PC-3 (cell line): ENCODE data around the gene CRACR2B. TPM values are rescaled to one million over a fixed set of nuclear protein-coding genes. Genes with fewer than 3 reads are reported as not detected.

ENCODE experiments used
- ATAC-seq: fragments of 200-7000 bp; cut with Tn5 transposase; 2 replicates; pipeline ENCODE4 v1.9.1; 2020; ENCODE audit warnings: mild to moderate bottlenecking, moderate library complexity
- BruUV-seq: library from RNA; stranded (reverse); fragments of 400-500 nt; replicated peaks from 2 replicates; lab custom pipeline; 2021; lab: Mats Ljungman, UMichigan
- CTCF ChIA-PET: fragments of 300-600 bp; sonication (Branson Sonifier 250); formaldehyde crosslinking; loops from one replicate; lab custom pipeline; 2022; ENCODE audit warnings: antibody characterized with exemption; lab: Charles Lee
- POLR2A ChIA-PET: fragments of 300-600 bp; sonication (Branson Sonifier 250); formaldehyde crosslinking; loops from one replicate; lab custom pipeline; 2022; ENCODE audit warnings: antibody characterized with exemption; ENCODE audit not compliant: unreplicated experiment; lab: Charles Lee
- DNase-seq: peaks from one replicate; pipeline ENCODE4 v3.0.0-alpha.2; 2015
- H2AFZ ChIP-seq: fragments of 300-600 bp; sonication (generic); 2 replicates; pipeline ENCODE4 v1.6.0; 2016; ENCODE audit warnings: antibody characterized with exemption, low read length
- H3F3A ChIP-seq: fragments of 300-600 bp; sonication (generic); one replicate; pipeline ENCODE4 v1.6.0; 2017; ENCODE audit warnings: antibody characterized with exemption, low read length, control low read depth, mild to moderate bottlenecking; ENCODE audit not compliant: unreplicated experiment
- H3K27ac ChIP-seq: fragments of 300-600 bp; sonication (generic); 2 replicates; pipeline ENCODE4 v1.5.1; 2016; ENCODE audit warnings: mild to moderate bottlenecking, low read length
- H3K27me3 ChIP-seq: fragments of 300-600 bp; sonication (generic); 2 replicates; pipeline ENCODE4 v1.6.1; 2016; ENCODE audit warnings: low read length, mixed read lengths
- H3K36me3 ChIP-seq: fragments of 300-600 bp; sonication (generic); 2 replicates; pipeline ENCODE4 v1.6.1; 2016; ENCODE audit warnings: low read depth, mixed run types, low read length, mixed read lengths
- H3K4me1 ChIP-seq: fragments of 300-600 bp; sonication (generic); 2 replicates; pipeline ENCODE4 v1.5.1; 2016; ENCODE audit warnings: low read length; ENCODE audit not compliant: insufficient read depth
- H3K4me2 ChIP-seq: fragments of 300-600 bp; sonication (generic); 2 replicates; pipeline ENCODE4 v1.6.0; 2016; ENCODE audit warnings: low read length
- H3K4me3 ChIP-seq: fragments of 300-600 bp; sonication (generic); 2 replicates; pipeline ENCODE4 v1.5.1; 2016; ENCODE audit warnings: mild to moderate bottlenecking, low read length, mixed read lengths
- H3K79me2 ChIP-seq: fragments of 300-600 bp; sonication (generic); 2 replicates; pipeline ENCODE4 v1.6.1; 2017; ENCODE audit warnings: low read length, mixed read lengths
- H3K9ac ChIP-seq: fragments of 300-600 bp; sonication (generic); 2 replicates; pipeline ENCODE4 v1.6.0; 2016; ENCODE audit warnings: mild to moderate bottlenecking, low read length
- H3K9me2 ChIP-seq: fragments of 300-600 bp; sonication (generic); replicated peaks from 2 replicates; pipeline ENCODE4 v1.6.1; 2016; ENCODE audit warnings: mixed run types, low read length, mixed read lengths
- H3K9me3 ChIP-seq: fragments of 300-600 bp; sonication (generic); 2 replicates; pipeline ENCODE4 v1.6.1; 2016; ENCODE audit warnings: low read length, mixed read lengths
- H4K20me1 ChIP-seq: fragments of 300-600 bp; sonication (generic); 2 replicates; pipeline ENCODE4 v1.6.1; 2016; ENCODE audit warnings: low read length, mixed read lengths
- CTCF ChIP-seq: fragments of 300-600 bp; sonication (generic); conservative IDR thresholded peaks from 2 replicates; pipeline ENCODE4 v1.5.1; 2017; ENCODE audit warnings: antibody characterized with exemption, low read depth, mild to moderate bottlenecking, low read length
- EZH2 ChIP-seq: fragments of 300-600 bp; sonication (generic); IDR thresholded peaks from one replicate; pipeline ENCODE4 v1.6.1; 2017; ENCODE audit warnings: antibody characterized with exemption, mild to moderate bottlenecking, low read length; ENCODE audit not compliant: unreplicated experiment
- EZH2phosphoT487 ChIP-seq: fragments of 300-600 bp; sonication (generic); IDR thresholded peaks from 2 replicates; pipeline ENCODE4 v1.6.1; 2018; ENCODE audit warnings: mild to moderate bottlenecking, antibody characterized with exemption, low read length, borderline replicate concordance
- intact Hi-C: fragments of 100-400 bp; cut with micrococcal nuclease; formaldehyde crosslinking; loops from 2 replicates; pipeline ENCODE4 v1.9.0; 2023
- total RNA-seq: library from RNA; depleted of rRNA; stranded (reverse); fragments of >200 nt; gene quantifications from 2 replicates; pipeline ENCODE4 v1.2.3, GENCODE V29; 2014

The CRACR2B gene
- total RNA-seq, 1 experiment from 2014 or later, result 10.6 TPM

DNA sequence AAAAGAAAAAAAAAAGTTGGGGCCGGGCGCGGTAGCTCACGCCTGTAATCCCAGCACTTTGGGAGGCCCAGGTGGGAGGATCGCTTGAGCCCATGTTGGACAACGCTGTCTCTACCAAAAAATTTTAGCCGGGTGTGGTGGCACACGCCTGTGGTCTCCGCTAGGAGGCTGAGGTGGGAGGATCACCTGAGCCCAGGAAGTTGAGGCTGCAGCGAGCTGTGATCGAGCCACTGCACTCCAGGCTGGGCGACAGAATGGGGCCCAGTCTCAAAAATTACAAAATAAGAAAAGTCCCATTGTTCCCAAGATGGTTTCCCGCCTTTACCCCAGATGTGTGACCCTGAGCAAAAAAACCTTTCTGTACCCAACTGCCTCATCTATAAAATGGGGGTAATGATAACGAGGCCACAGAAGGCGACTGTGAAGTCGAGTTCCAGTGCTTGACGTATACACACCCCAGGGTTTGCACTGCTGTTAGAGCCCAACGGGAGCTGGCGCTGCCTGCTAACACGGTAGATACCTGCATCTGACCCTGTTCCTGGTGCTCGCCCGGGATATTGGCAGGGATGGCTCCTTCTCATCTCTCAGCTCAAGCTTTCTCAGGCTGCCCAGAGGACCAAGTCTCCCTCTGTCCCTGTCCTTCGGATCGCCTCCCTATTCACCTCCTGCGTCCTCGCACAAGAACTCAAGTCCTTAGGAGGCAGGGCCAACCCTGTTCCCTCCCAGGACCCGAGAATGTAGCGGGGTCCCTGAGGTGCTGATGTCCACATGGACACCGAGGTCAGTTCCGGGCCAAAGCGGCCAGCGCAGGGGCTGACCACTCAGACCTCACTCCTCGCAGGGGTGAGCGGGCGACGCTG is 19.1 kb upstream of the CRACR2B start:
- Histone ChIP-seq H3K4me2 (peak overlapping the region; percentile 99), H4K20me1 (peaks cover 32% of the 10 kb centered on the region), H3K9ac (peak overlapping the region; percentile 95), H3K4me1 (peaks cover 28% of the 10 kb centered on the region), H3K4me3 (peak overlapping the region; percentile 93), H3K9me2 (no peaks in the 10 kb centered on the region), H3K79me2 (peaks cover 50% of the 10 kb centered on the region), H3K27me3 (no peaks in the 10 kb centered on the region), H3K36me3 (peaks cover 31% of the 10 kb centered on the region), H3K9me3 (no peaks in the 10 kb centered on the region), H3K27ac (peak overlapping the region; percentile 93), H3F3A (no peaks in the 10 kb centered on the region), H2AFZ (peak overlapping the region; percentile 88)
- TF ChIP-seq EZH2, result no peak
- TF ChIP-seq CTCF, result no peak
- no peak for TF ChIP-seq EZH2phosphoT487
- no peak; the same call in 1 of the 2 replicates for ATAC-seq
- intact Hi-C loops, result no loop called here
- DNase-seq, result no peak
- ChIA-PET CTCF (interaction anchor here (1.1 kb wide), 1 partner anchor 26 kb away, joined by 3 read pairs; no protein-coding TSS in a partner anchor), POLR2A (interaction anchor here (0.7 kb wide), 1 partner anchor 195 kb away, joined by 3 read pairs; no protein-coding TSS in a partner anchor)
- BruUV-seq, result TSS peak; percentile 83

DNA sequence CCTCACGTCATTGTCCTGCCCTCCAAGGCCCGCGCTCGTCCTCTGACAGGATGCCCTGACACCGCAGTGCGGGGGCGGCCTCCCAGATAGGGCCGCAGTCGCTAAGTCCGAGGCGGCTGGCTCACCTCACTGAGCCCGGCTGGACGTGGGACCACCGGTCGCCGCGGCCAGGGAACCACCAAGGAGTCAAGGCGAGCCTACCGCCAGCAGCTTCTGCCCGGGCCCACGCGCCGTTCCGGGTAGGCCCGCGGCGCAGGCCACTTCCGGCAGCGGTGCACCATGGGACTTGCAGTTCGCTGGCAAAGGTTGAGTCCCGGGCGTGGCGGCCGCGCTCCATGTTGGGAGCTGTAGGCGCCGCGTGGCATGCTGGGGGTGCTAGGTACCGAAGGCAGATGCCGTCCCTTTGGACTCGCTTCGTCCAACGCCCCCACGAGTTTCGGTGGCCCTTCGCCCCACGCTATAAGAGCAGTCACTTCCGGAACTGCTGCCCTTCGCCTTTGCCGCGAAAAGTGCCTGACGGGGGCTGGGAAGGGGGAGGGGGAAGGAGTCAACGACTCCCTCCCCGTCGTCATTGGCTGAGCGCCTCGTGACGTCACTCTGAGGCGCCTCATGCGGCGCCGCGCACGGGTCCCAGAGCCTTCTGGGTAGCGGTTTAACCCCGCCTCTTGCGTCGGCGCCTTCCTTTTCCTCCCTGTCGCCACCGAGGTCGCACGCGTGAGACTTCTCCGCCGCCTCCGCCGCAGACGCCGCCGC is 18.3 kb upstream of the CRACR2B start, which contains the start of gene RPLP2:
RPLP2 (plus strand) TSS at position 681 of the 753 bp plus-strand sequence. CDS start 268 bp downstream, outside the sequence.
- BruUV-seq, result no TSS peak

More for the DNA sequence above, 18.3 kb upstream of the CRACR2B start, which contains the start of gene RPLP2:
- H3K79me2 ChIP-seq, result peaks cover 50% of the 10 kb centered on the region
- peak within 1 kb of the TSS; percentile 93 for H3K4me3 ChIP-seq
- H2AFZ ChIP-seq, result peak within 1 kb of the TSS; percentile 88
- peaks cover 26% of the 10 kb centered on the region for H3K4me1 ChIP-seq
- H3K36me3 ChIP-seq, result peaks cover 33% of the 10 kb centered on the region
- DNase-seq (peak; percentile 99), ATAC-seq (peak; percentile 82)
- H3K4me2 ChIP-seq, result peak within 1 kb of the TSS; percentile 99
- TF ChIP-seq EZH2phosphoT487, result no peak
- TF ChIP-seq CTCF, result no peak
- TF ChIP-seq EZH2, result no peak
- H3K27me3 ChIP-seq, result no peaks in the 10 kb centered on the region
- no peaks in the 10 kb centered on the region for H3K9me3 ChIP-seq
- H3K9ac ChIP-seq, result peak within 1 kb of the TSS; percentile 95
- intact Hi-C loops, result no loop called here
- H3F3A ChIP-seq, result peaks cover 5% of the 10 kb centered on the region
- H3K27ac ChIP-seq, result peak within 1 kb of the TSS; percentile 93
- H4K20me1 ChIP-seq, result peaks cover 34% of the 10 kb centered on the region
- ChIA-PET CTCF (interaction anchor here (1.1 kb wide), 1 partner anchor 25 kb away, joined by 3 read pairs; no protein-coding TSS in a partner anchor), POLR2A (interaction anchor here (0.5 to 0.7 kb wide), 2 partner anchors 13 to 196 kb away, joined by 3 read pairs; no protein-coding TSS in a partner anchor)
- no peaks in the 10 kb centered on the region for H3K9me2 ChIP-seq
